Kasumi-1 (cell line): ENCODE measurements around the gene LMBRD1.

Source experiments
- DNase-seq, 2 experiments: peaks; one replicate each; lab custom pipeline; 2025; lab: John Stamatoyannopoulos, UW

Gene LMBRD1

GRCh38 chr6:69631552-69632346 is 165.1 kb downstream of the LMBRD1 start:
- no peak for DNase-seq

- DNase-seq = no peak
Observed at GRCh38 chr6:69630767-69631166, 166.0 kb downstream of the LMBRD1 start.

- no peak for DNase-seq
Observed at GRCh38 chr6:69627625-69628024, 169.2 kb downstream of the LMBRD1 start.

GRCh38 chr6:69624944-69625343 is 171.9 kb downstream of the LMBRD1 start:
- DNase-seq = no peak
